Spleen (tissue), 11 donors: ENCODE data around the gene CASP5. TPM values are rescaled to one million over a fixed set of nuclear protein-coding genes. Genes with fewer than 3 reads are reported as not detected.
A peak's percentile ranks its signal among the peaks of the same experiment; 100 is the strongest.

Experiments
- DNase-seq: peaks from one replicate; pipeline ENCODE4 v3.0.0-alpha.2; 2020
- H3K27ac ChIP-seq, 8 donors: fragments of 200-600 bp; sonication (generic) in 7 of 8; 1 replicate in 4 of 8; 2 replicates in 4 of 8; pipeline versions ENCODE4 v1.5.0 to v1.8.0; 2016 to 2021; ENCODE audit warnings: inconsistent platforms in 4 of 8, mild to moderate bottlenecking in 4 of 8, moderate library complexity in 1 of 8
- H3K27me3 ChIP-seq, 7 donors: fragments of 200-600 bp; sonication (generic) in 6 of 7; replicated peaks in 1 of 7; 1 replicate in 4 of 7; 2 replicates in 3 of 7; pipeline versions ENCODE4 v1.5.0 to v1.8.0; 2016 to 2021; ENCODE audit warnings: inconsistent platforms in 3 of 7, mild to moderate bottlenecking in 1 of 7
- H3K36me3 ChIP-seq, 6 donors: fragments of 200-600 bp; sonication (generic) in 5 of 6; 1 replicate in 4 of 6; 2 replicates in 2 of 6; pipeline versions ENCODE4 v1.5.0 to v1.8.0; 2016 to 2021; ENCODE audit warnings: inconsistent platforms in 2 of 6
- H3K4me1 ChIP-seq, 6 donors: fragments of 200-600 bp; sonication (generic) in 5 of 6; 1 replicate in 3 of 6; 2 replicates in 3 of 6; pipeline versions ENCODE4 v1.5.0 to v1.8.0; 2016 to 2021; ENCODE audit warnings: inconsistent platforms in 3 of 6
- H3K4me3 ChIP-seq, 8 donors: fragments of 200-600 bp; sonication (generic) in 7 of 8; 1 replicate in 4 of 8; 2 replicates in 4 of 8; pipeline versions ENCODE4 v1.5.0 to v1.8.0; 2016 to 2021; ENCODE audit warnings: inconsistent platforms in 4 of 8, mild to moderate bottlenecking in 4 of 8, moderate library complexity in 2 of 8
- H3K9me3 ChIP-seq, 8 donors: fragments of 200-600 bp; sonication (generic) in 7 of 8; 1 replicate in 4 of 8; 2 replicates in 4 of 8; pipeline versions ENCODE4 v1.5.0 to v1.8.0; 2016 to 2021; ENCODE audit warnings: inconsistent platforms in 4 of 8
- CTCF ChIP-seq, 11 experiments: fragments of 200-600 bp in 7 of 11; fragments of 450-650 bp in 4 of 11; sonication (generic) in 4 of 11; IDR thresholded peaks in 8 of 11; conservative IDR thresholded peaks in 3 of 11; 1 replicate in 7 of 11; 2 replicates in 4 of 11; pipeline versions ENCODE4 v1.4.0 to v1.8.0; 2016 to 2021; ENCODE audit warnings: antibody characterized with exemption in 11 of 11, inconsistent platforms in 4 of 11, mild to moderate bottlenecking in 1 of 11
- POLR2A ChIP-seq, 3 donors: fragments of 450-650 bp; IDR thresholded peaks; one replicate each; pipeline ENCODE4 v1.5.1; 2017; ENCODE audit warnings: antibody characterized with exemption in 3 of 3, mild to moderate bottlenecking in 1 of 3
- POLR2AphosphoS5 ChIP-seq, 3 donors: sonication (generic); formaldehyde crosslinking; IDR thresholded peaks; one replicate each; pipeline ENCODE4 v1.5.1; 2017; ENCODE audit warnings: antibody characterized with exemption in 3 of 3
- WGBS, 5 donors: extraction: QIAGEN DNeasy Blood & Tissue Kit in 3 of 5; methylation state at CpG; one replicate each; pipeline versions ENCODE4 v1.1.5 to v1.1.7; 2013 to 2018; 5-methylcytosine and 5-hydroxymethylcytosine counted together
- intact Hi-C: fragments of 100-400 bp; cut with DNase I; formaldehyde crosslinking; loops from one replicate; pipeline ENCODE4 v1.15.0; 2023; ENCODE audit warnings: low total_unique reads
- polyA plus RNA-seq, 3 donors: library from polyadenylated mRNA; stranded (reverse); fragments of 200-250 nt; gene quantifications; one replicate each; pipeline ENCODE4 v1.2.1, GENCODE V29; 2013
- total RNA-seq, 7 donors: library from RNA; depleted of rRNA in 3 of 7; stranded (reverse); fragments of >200 nt in 3 of 7; fragmentation: NEBNext Ultra II Directional in 4 of 7; extraction: Animal tissue kit (Norgen Biotek cat#: 25700) in 4 of 7; gene quantifications; one replicate each; pipeline versions ENCODE4 v1.1.0 to v1.2.1, GENCODE V29; 2016 to 2021
- donor health status: healthy with polysubstance abuse.
- donor health status: DM: no; HTN: no; CAD: no; lungs with moderate emphysema.
- donor health status: DM: no; HTN: no; CAD: no.
- donor health status: Bipolar disorder and iron deficiency.
- donor health status: healthy.
- donor health status: DM: no; HTN: no; CAD: no.
- donor health status: DM: yes; HTN: yes; CAD: no.

The CASP5 gene
- total and polyA plus RNA-seq, 10 donors = 1.4 to 12.5 (median 3.1) TPM

GRCh38 chr11:105004021-105004420 is 18.9 kb downstream of the CASP5 start:
- peaks cover 0 to 9% (median 2%) of the 10 kb centered on the region in 6 donors for H3K4me1 ChIP-seq

GRCh38 chr11:105003151-105003550 is 19.8 kb downstream of the CASP5 start:
- Histone ChIP-seq H3K4me3 (no peak overlapping the region), H3K4me1 (peaks cover 0 to 9% (median 2%) of the 10 kb centered on the region in 6 donors), H3K27ac (no peak overlapping the region), H3K9me3 (no peaks in the 10 kb centered on the region), H3K36me3 (no peaks in the 10 kb centered on the region), H3K27me3 (no peaks in the 10 kb centered on the region)
- intact Hi-C loops = loop anchor here (10.0 kb wide), 1 partner anchor 398 kb away; no protein-coding TSS in a partner anchor
- 56 to 82% (median 80%) methylated on average over 2 of the region's 2 CpGs for WGBS, 5 donors
- TF ChIP-seq POLR2A (IDR thresholded peaks at IDR 0.05) (no peak), POLR2AphosphoS5 (IDR thresholded peaks at IDR 0.05) (no peak), CTCF (IDR thresholded peaks at IDR 0.05 in 8 of 11, conservative IDR thresholded peaks at IDR 0.05 in 3 of 11) (no peak)
- no peak for DNase-seq

More at GRCh38 chr11:105004021-105004420, 18.9 kb downstream of the CASP5 start:
- WGBS, 5 donors = 75 to 93% (median 83%) methylated on average over 3 of the region's 3 CpGs
- intact Hi-C loops = loop anchor here (10.0 kb wide), 1 partner anchor 399 kb away; no protein-coding TSS in a partner anchor
- H3K36me3 ChIP-seq = no peaks in the 10 kb centered on the region
- no peak overlapping the region for H3K4me3 ChIP-seq
- DNase-seq = no peak
- H3K27me3 ChIP-seq = no peaks in the 10 kb centered on the region
- H3K27ac ChIP-seq = no peak overlapping the region
- H3K9me3 ChIP-seq = no peaks in the 10 kb centered on the region
- TF ChIP-seq POLR2AphosphoS5 (IDR thresholded peaks at IDR 0.05) (no peak), CTCF (IDR thresholded peaks at IDR 0.05 in 8 of 11, conservative IDR thresholded peaks at IDR 0.05 in 3 of 11) (no peak), POLR2A (IDR thresholded peaks at IDR 0.05) (no peak)

- H3K27me3 ChIP-seq = no peaks in the 10 kb centered on the region
- intact Hi-C loops = loop anchor here (10.0 kb wide), 1 partner anchor 396 kb away; no protein-coding TSS in a partner anchor
- DNase-seq = peak; percentile 80
- WGBS, 5 donors = 78 to 90% (median 82%) methylated on average over 7 of the region's 7 CpGs
- H3K36me3 ChIP-seq = no peaks in the 10 kb centered on the region
- H3K4me1 ChIP-seq = peaks cover 0 to 9% (median 2%) of the 10 kb centered on the region in 6 donors
- no peak overlapping the region for H3K4me3 ChIP-seq
- TF ChIP-seq POLR2A (IDR thresholded peaks at IDR 0.05) = no peak
- peak; percentile 61 to 88 (median 80) for TF ChIP-seq CTCF (IDR thresholded peaks at IDR 0.05 in 8 of 11, conservative IDR thresholded peaks at IDR 0.05 in 3 of 11)
- no peaks in the 10 kb centered on the region for H3K9me3 ChIP-seq
- no peak overlapping the region for H3K27ac ChIP-seq
Observed at GRCh38 chr11:105000797-105001196, 22.2 kb downstream of the CASP5 start.

- intact Hi-C loops = loop anchor here (10.0 kb wide), 1 partner anchor 395 kb away; no protein-coding TSS in a partner anchor
- Histone ChIP-seq H3K27me3 (no peaks in the 10 kb centered on the region), H3K27ac (no peak overlapping the region), H3K4me3 (no peak overlapping the region), H3K4me1 (peaks cover 0 to 9% (median 2%) of the 10 kb centered on the region in 6 donors), H3K36me3 (no peaks in the 10 kb centered on the region), H3K9me3 (no peaks in the 10 kb centered on the region)
- no peak for DNase-seq
- TF ChIP-seq POLR2AphosphoS5 (IDR thresholded peaks at IDR 0.05) = no peak
- TF ChIP-seq CTCF (IDR thresholded peaks at IDR 0.05 in 8 of 11, conservative IDR thresholded peaks at IDR 0.05 in 3 of 11) = no peak
- no peak for TF ChIP-seq POLR2A (IDR thresholded peaks at IDR 0.05)
- WGBS, 5 donors = 86 to 92% (median 87%) methylated on average over 5 of the region's 5 CpGs
Observed at GRCh38 chr11:105000167-105000566, 22.8 kb downstream of the CASP5 start.
